NOMO-1 (cell line): ENCODE measurements around the gene PCDH9.

Experiments
- DNase-seq, 2 experiments: peaks; one replicate each; lab custom pipeline; 2025; ENCODE audit not compliant: unreplicated experiment in 2 of 2; lab: John Stamatoyannopoulos, UW

The PCDH9 gene

DNA sequence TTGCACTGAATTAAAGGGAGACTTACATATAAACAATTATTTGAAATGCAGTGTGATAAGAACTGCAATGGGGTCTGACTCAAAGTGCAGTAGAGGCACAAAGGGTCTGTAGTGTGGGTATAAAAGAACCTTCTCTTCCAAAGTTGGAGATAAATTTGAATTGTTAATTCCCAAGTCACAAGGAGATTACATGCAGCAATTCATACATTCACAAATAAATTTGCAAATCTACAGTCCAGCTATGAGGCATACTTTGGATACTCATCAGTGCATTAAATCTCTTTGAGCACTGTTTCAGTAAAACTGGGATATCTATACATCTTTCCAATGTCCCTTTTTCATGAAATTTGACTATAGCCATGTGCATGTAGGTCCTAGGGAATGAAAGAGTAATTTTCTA is 799.4 kb downstream of the PCDH9 start:
- no peak for DNase-seq

- no peak for DNase-seq
Measured at GRCh38 chr13:66430269-66430668, 799.9 kb downstream of the PCDH9 start.

- no peak for DNase-seq
Measured at GRCh38 chr13:66429156-66429555, 801.0 kb downstream of the PCDH9 start.

GRCh38 chr13:66427458-66427861 is 802.7 kb downstream of the PCDH9 start:
- DNase-seq = no peak

DNA sequence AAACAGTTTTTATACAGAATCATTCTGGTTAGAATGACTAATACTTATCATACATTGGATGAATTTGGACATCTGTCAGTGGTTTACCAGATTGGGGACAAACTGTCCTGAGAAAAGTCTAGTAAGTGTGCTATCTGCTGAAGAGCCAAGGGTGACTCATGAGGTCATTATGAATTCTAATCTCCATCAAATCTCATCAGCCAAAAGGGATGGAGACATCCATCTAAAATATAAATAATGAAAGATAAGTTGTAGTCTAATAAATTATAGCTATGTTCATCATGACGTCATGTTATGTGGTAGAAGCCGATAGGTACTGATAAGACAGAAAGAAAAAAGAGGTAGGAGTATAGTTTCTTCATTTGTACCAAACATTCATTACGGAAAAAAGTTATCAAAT is 804.4 kb downstream of the PCDH9 start:
- no peak for DNase-seq

GRCh38 chr13:66424422-66424821 is 805.7 kb downstream of the PCDH9 start:
- DNase-seq = no peak

GRCh38 chr13:66415444-66415843 is 814.7 kb downstream of the PCDH9 start:
- no peak for DNase-seq

- no peak for DNase-seq
Measured at GRCh38 chr13:66414066-66414800, 815.9 kb downstream of the PCDH9 start.

DNA sequence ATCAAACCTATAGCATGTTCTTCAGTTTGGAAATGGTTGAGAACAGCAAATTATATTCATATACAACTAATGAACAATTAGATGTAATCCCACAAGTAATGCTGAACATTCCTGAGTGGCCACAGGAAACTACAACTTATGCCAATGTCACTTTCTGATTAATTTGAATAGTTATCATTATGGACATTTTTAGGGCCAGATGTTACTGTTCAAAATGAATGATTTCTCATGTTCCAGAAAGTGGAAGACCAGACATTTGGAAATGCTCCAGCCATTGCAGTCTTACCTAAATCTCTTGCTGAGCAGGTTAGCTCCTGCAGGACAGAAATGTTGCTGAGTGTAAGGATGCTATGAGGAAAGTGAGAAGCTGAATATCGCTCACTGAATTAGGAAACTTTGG is 819.8 kb downstream of the PCDH9 start:
- no peak for DNase-seq

- no peak for DNase-seq
Measured at GRCh38 chr13:66409542-66409941, 820.6 kb downstream of the PCDH9 start.

GRCh38 chr13:66407128-66407527 is 823.0 kb downstream of the PCDH9 start:
- DNase-seq = no peak

DNA sequence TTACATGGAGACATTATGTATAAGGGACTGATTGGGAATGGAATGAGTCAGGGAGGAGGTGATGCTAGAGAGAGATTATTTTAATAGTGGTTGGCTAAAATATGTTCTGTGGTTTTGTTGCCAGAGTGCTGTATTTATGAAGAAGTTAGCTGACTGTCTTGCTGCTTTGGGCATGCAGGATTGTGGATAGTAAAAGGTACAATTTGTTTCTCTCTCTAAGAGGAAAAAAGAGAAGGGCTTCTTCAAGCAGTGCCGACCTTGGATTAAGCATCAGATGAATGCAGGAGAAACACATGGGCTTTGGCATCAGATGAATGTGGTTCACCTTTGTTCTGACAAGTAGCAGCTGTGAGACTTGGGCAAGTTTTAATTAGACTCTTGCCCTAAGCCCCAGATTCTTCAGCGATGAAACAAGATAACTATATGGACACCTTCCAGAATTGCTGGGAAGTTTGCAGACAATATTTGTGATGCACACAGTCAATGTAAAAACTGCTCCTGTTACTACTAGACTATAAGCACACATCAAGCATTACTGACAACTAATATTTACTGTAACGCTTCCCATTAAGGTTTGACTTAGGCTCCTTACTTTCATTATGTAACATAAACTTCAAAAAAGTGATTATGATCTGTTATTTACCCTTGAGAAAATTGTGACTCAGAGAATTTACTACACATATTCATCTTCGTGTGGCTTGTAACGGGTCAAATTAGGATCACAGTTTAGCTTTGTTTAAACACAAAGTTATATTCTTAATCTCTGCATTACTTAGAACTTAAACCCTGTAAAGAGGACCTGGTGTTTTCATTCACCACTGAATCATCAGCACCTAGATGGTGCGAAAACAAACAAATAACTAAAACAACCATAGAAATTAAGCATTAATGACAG is 824.0 kb downstream of the PCDH9 start:
- no peak for DNase-seq

DNA sequence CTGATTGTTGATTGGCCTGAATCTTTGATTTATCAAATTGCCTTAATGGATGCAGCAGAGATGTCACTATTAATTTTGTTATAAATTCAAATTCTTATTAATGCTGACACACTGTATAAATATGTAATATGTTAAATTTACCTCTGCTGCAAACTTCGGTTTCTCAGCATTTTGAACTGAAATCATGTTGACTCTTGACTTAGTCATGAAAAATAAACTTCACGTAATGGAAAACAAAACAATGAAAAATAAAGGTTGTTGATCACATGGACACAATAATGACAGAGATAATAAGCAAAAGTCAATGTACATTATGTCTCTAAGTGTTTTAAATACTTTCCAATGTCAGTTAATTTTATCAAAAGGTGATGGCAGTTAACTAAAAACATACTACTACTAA is 827.6 kb downstream of the PCDH9 start:
- no peak for DNase-seq

DNA sequence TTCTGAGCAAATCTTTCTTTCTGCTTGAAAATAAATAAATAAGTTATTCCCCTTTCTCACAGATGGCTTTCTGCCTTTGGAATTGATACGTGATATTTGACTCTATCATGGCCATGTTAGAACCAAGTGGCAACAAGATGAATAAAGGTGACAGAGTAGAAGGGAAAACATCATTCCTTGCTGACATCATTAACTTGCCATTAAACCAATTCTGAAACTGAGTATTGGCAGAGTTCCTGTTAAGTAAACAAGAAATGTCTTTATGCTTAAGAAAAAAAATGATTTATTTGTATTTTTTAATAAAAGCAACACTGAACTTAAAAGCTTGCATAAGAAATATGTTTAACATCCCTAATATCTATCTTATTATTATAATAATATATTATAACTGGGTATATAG is 828.1 kb downstream of the PCDH9 start:
- no peak for DNase-seq

DNA sequence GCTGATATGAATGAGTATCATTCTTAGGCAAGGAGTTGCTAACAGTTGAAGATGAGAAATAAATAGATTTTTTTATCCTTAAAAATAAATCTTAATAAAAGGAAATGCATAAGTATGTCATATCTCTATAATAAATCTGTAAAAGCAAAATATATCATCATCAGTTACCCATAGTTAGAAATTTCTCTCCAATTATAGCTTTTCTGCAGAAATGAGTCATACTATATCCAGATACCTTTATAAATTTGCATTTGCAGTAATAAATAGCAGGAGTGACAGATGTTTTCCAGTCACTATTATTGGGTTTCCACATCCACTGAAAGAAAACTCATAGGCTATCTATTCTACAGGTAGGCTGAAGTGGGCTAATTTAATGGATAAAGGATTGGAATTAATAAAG is 829.8 kb downstream of the PCDH9 start:
- no peak for DNase-seq

- DNase-seq = no peak
Measured at GRCh38 chr13:66399873-66400272, 830.3 kb downstream of the PCDH9 start.

DNA sequence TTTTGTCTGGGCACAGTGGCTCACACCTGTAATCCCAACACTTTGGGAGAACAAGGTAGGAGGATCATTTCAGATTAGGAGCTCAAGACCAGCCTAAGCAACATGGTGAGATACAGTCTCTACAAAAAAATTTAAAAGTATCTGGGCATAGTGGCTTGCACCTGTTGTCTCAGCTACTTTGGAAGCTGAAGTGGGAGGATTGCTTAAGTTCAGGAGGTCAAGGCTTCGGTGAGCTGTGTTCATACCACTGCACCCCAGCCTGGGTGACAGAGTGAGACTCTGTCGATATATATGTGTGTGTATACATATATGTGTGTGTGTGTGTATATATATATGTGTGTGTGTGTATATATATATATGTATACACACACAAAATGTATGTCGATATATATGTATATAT is 833.0 kb downstream of the PCDH9 start:
- no peak for DNase-seq

- no peak for DNase-seq
Measured at GRCh38 chr13:66391322-66391721, 838.8 kb downstream of the PCDH9 start.

GRCh38 chr13:66378894-66379293 is 851.2 kb downstream of the PCDH9 start:
- DNase-seq = no peak

DNA sequence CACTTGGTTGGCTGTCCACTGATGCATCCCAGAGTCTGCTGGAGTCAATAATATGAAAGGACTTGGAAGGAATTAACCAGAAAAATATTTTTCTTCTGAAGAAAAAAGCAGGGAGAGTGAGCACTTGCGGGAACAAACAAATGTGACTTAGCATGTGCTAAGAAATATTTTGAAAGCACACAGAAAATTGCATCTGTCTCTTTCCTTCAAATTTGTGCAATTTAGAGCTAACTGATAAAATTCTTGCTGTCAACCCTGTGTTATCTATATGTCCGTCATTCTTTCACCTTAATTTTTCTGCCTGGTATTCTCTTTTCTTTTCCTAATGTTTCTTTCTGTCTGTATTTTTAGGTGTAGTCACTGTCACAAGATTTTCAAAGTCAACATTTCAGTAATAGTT is 852.6 kb downstream of the PCDH9 start:
- DNase-seq = no peak

- DNase-seq = no peak
Measured at GRCh38 chr13:66375756-66376155, 854.4 kb downstream of the PCDH9 start.

GRCh38 chr13:66369666-66370065 is 860.5 kb downstream of the PCDH9 start:
- no peak for DNase-seq
